GM19193 (cell line): ENCODE results near the gene CCDC82.

Experiments used
- POLR2A ChIP-seq: IDR thresholded peaks from 4 replicates; pipeline ENCODE4 v1.6.1; 2011; ENCODE audit not compliant: insufficient read depth, insufficient read length; ENCODE audit errors: extremely low read depth

CCDC82 gene

GRCh38 chr11:96337541-96338431 is 51.9 kb downstream of the CCDC82 start:
- no peak for TF ChIP-seq POLR2A

DNA sequence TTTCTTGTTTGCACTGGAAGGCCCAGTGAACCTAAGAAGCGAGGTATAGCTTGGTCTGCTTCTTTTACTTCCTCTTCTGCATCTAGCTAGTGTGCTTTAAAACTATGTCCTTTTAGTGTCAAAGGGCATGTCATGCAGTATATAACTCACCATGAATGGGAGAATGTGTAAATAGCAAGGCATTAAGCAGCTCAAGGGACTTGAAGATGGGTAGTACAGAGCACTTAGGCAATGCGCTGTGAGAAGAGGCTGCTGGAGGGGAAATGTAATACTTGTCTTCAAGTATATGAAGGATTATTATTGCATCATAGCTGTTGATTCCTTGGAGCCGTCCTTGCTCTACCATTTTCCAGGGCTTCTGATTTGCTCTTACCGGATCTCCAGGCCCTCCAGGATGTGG is 54.3 kb downstream of the CCDC82 start:
- no peak for TF ChIP-seq POLR2A

DNA sequence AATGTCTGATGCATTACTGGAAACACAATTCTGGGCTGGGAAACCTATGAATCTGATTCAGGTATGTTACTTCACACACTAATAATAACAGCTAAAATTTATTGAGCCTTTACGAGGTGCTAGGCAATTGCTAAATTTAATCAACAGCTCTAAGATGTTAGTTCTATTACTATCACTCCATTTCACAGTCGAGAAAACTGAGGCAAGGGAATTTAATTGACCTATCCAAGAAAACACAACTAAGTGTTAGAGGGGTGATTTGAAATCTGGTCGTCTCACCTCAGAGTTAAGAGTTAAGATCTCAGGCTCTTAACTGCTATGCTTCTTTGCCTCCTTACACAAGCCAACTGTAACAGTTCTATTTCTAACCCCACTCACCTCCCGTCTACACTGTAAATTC is 55.5 kb downstream of the CCDC82 start:
- TF ChIP-seq POLR2A = no peak

DNA sequence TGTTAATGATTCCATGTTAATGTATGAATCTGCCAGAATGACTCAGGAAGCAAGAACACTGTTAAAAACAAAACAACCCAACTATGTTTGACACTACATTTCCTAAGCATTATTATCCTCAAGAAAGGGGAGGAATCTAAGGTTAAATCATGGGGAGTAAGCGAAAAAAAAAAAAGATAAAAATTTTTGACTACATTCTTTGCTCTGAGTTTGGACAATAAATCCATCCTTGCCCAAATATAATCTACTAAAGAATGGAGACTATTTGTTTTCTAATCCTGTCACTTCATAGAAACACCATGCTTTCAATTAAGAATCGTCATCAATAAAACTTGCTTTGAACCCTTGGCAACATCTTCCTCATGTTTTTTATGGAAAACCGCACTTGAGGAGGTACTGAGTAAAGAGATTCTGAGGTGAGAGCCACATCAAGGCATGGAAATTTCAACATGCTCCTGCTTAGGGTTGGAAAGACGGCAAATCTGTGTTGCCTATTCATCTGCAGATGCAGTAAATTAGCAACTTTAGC is 56.5 kb downstream of the CCDC82 start:
- TF ChIP-seq POLR2A = no peak

GRCh38 chr11:96332126-96332771 is 57.5 kb downstream of the CCDC82 start:
- no peak for TF ChIP-seq POLR2A

DNA sequence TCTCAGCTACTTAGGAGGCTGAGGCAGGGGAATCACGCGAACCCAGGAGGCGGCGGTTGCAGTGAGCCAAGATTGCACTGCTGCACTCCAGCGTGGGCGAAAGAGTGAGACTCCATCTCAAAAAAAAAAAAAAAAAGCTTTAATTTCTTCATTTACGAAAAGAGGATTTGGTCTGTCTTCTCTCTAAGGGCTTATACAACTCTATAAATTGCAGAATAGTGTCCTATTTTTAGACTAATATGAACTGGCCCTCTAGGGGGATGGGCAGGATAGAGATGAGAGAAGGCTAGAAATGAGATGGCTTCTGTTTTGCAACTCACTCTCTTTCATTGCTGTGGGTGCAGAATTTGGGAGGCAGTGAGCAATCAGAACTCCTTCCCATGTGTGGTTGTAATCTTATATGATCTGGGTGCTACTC is 58.0 kb downstream of the CCDC82 start:
- TF ChIP-seq POLR2A = no peak

DNA sequence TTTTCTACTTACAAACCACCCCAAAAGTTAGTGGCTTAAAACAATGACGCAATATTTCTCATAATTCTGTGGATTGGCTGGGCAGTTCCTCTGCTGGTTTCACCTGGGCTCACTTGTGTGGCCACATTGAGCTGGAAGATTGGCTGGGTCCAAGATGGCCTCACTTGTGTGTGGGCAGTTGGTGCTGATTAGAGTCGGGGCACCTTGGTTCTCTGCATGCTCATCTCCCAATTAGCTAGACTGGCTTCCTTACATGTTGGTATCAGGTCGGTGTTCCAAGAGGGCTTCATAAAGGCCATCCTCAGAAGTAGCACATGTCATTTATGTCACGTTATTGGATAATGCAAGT is 59.2 kb downstream of the CCDC82 start:
- TF ChIP-seq POLR2A = no peak

GRCh38 chr11:96329855-96330510 is 59.7 kb downstream of the CCDC82 start:
- TF ChIP-seq POLR2A = no peak

- TF ChIP-seq POLR2A = no peak
These were observed 60.3 kb downstream of the CCDC82 start for GRCh38 chr11:96329419-96329818.

DNA sequence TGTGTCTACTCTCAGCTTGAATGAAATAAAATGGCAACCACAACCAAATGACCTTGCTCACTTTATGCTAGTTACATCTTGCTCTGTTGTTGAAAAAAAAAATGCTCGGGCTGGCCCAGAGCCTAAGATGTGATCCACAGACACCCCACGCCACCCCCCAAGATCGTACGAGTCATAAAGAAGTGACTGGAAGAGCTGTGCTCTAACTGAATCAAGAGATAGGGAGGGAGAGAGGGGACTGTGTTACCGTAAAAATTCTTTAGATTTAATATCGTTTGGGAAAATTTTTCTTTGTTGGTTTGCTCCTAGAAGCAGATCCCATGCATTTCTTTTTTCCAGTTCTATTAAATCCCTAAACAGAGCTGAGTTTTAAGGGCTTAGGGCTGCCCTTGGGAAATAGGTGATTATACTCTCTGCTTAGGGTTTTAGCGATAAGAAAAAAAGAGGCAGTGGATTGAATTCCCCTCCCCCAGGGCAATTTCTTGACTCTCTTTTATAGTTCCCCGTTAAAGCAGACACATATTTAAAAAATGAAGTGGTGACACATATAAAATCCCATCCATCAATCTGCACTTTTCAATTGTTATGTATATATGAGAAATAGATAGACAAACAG is 61.2 kb downstream of the CCDC82 start:
- no peak for TF ChIP-seq POLR2A

- no peak for TF ChIP-seq POLR2A
These were observed 62.8 kb downstream of the CCDC82 start for GRCh38 chr11:96326959-96327358.

- TF ChIP-seq POLR2A = no peak
These were observed 64.8 kb downstream of the CCDC82 start for GRCh38 chr11:96324912-96325311.

DNA sequence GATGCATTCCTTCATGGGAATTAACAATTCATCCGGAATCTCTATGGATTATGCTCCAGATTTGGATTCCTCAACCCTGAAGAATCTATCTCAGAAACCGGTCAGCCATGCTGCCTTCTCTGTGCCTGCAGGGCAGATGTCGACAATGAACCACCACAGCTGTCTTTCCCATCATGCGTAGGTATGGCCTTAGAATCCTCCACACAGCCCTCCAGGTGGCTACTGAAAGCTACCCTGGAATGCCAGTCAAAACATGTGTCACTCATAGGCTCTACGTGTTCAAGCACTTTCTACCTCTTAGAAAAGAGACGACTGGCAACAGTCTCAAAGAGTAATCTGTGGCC is 66.1 kb downstream of the CCDC82 start:
- no peak for TF ChIP-seq POLR2A

DNA sequence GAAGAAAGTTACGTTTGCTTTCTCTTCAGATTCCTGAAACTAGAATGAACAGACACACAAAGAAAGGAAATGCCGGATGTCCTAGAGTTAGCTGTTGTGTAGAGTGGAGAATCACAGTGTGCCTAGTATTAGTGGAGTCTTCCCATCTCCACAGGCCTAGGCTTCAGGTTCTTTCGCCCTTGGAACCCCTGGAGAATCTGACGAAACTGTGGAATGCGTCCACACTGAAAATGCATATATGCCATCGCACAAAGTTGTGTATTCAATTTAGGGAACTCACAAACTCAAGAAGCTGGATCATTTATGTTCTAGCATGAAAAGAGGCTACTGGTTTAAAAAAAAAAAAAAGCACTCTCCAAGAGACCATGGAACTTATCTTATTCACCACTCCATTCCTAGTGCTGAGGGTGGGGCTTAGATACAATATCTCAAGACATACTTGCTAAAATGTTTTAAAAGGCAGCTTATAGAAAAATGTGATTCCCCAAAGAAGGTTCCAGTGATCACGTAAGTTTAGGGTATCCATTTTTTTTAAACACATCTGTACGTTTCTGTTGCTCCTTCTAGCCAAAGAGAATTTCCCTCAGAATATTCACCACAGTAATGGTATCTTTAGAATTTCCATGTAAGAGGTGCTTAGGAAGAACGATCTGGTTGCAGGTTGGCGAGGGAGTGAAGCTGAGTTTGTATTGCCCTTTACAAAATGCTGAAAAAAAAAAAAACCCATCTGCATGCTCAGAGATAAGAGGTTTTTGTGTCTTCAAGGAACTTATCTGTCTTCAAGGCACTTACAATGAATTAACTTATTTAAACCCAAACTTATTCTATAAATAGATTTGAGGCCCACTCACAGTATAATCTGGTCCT is 66.7 kb downstream of the CCDC82 start:
- TF ChIP-seq POLR2A = no peak
